Adipocyte (in vitro differentiated cells): ENCODE measurements around the gene RECQL5.
"Not testable (repeated sequence)": the region's sequence is repeated elsewhere in the genome, so short reads cannot be mapped to it uniquely, and the experiment has no call there.

Source experiments
- DNase-seq: peaks from one replicate; pipeline ENCODE4 v3.0.0-alpha.2; 2015; ENCODE audit warnings: low read depth
- H3K27me3 ChIP-seq: replicated peaks from 2 replicates; pipeline ENCODE4 v1.7.0; 2013; ENCODE audit warnings: mild to moderate bottlenecking, low read length, moderate library complexity; ENCODE audit not compliant: control insufficient read depth, insufficient read depth
- H3K36me3 ChIP-seq: 2 replicates; pipeline ENCODE4 v1.7.0; 2013; ENCODE audit warnings: low read length, mild to moderate bottlenecking, moderate library complexity; ENCODE audit not compliant: control insufficient read depth, insufficient read depth, severe bottlenecking
- H3K4me1 ChIP-seq: 2 replicates; pipeline ENCODE4 v1.7.0; 2013; ENCODE audit warnings: mild to moderate bottlenecking, low read length, moderate library complexity; ENCODE audit not compliant: control insufficient read depth, insufficient read depth
- H3K4me3 ChIP-seq: 2 replicates; pipeline ENCODE4 v1.7.0; 2013; ENCODE audit warnings: mild to moderate bottlenecking, low read length, moderate library complexity
- H3K9ac ChIP-seq: 2 replicates; pipeline ENCODE4 v1.7.0; 2013; ENCODE audit warnings: mild to moderate bottlenecking, low read length, moderate library complexity
- H3K9me3 ChIP-seq: 2 replicates; pipeline ENCODE4 v1.7.0; 2013; ENCODE audit warnings: mild to moderate bottlenecking, low read length, moderate library complexity; ENCODE audit not compliant: control insufficient read depth

Gene RECQL5

GRCh38 chr17:75595920-75596313 lies 71.0 kb downstream of the RECQL5 start:
- H3K9ac ChIP-seq: no peak overlapping the region
- peaks cover 11% of the 10 kb centered on the region for H3K27me3 ChIP-seq
- H3K4me1 ChIP-seq: no peaks in the 10 kb centered on the region
- no peak for DNase-seq
- H3K9me3 ChIP-seq: no peaks in the 10 kb centered on the region
- H3K36me3 ChIP-seq: no peaks in the 10 kb centered on the region
- no peak overlapping the region for H3K4me3 ChIP-seq

GRCh38 chr17:75595284-75595919 lies 71.6 kb downstream of the RECQL5 start:
- DNase-seq: no peak
- H3K4me1 ChIP-seq: no peaks in the 10 kb centered on the region
- H3K9me3 ChIP-seq: no peaks in the 10 kb centered on the region
- H3K36me3 ChIP-seq: no peaks in the 10 kb centered on the region
- H3K4me3 ChIP-seq: no peak overlapping the region
- no peak overlapping the region for H3K9ac ChIP-seq
- H3K27me3 ChIP-seq: peaks cover 11% of the 10 kb centered on the region

GRCh38 chr17:75594499-75595283 lies 72.3 kb downstream of the RECQL5 start:
- H3K9ac ChIP-seq: no peak overlapping the region
- no peaks in the 10 kb centered on the region for H3K4me1 ChIP-seq
- no peak for DNase-seq
- H3K9me3 ChIP-seq: no peaks in the 10 kb centered on the region
- H3K36me3 ChIP-seq: no peaks in the 10 kb centered on the region
- peaks cover 11% of the 10 kb centered on the region for H3K27me3 ChIP-seq
- H3K4me3 ChIP-seq: no peak overlapping the region

GRCh38 chr17:75593430-75593829 lies 73.5 kb downstream of the RECQL5 start:
- not testable (repeated sequence) for H3K36me3 ChIP-seq, H3K9me3 ChIP-seq, H3K9ac ChIP-seq, H3K4me3 ChIP-seq, H3K4me1 ChIP-seq, DNase-seq
- peaks cover 11% of the 10 kb centered on the region for H3K27me3 ChIP-seq

GRCh38 chr17:75592348-75593020 lies 74.5 kb downstream of the RECQL5 start:
- DNase-seq: no peak
- H3K9me3 ChIP-seq: no peaks in the 10 kb centered on the region
- H3K9ac ChIP-seq: no peak overlapping the region
- peaks cover 16% of the 10 kb centered on the region for H3K27me3 ChIP-seq
- H3K4me1 ChIP-seq: no peaks in the 10 kb centered on the region
- no peaks in the 10 kb centered on the region for H3K36me3 ChIP-seq
- no peak overlapping the region for H3K4me3 ChIP-seq

- Histone ChIP-seq H3K9me3 (no peaks in the 10 kb centered on the region), H3K4me1 (no peaks in the 10 kb centered on the region), H3K36me3 (no peaks in the 10 kb centered on the region), H3K9ac (no peak overlapping the region), H3K27me3 (peaks cover 19% of the 10 kb centered on the region), H3K4me3 (no peak overlapping the region)
- no peak for DNase-seq
Observed at GRCh38 chr17:75591722-75592302, 75.1 kb downstream of the RECQL5 start.

- Histone ChIP-seq H3K9me3 (peaks cover under 1% of the 10 kb centered on the region), H3K4me1 (no peaks in the 10 kb centered on the region), H3K27me3 (peaks cover 19% of the 10 kb centered on the region), H3K36me3 (no peaks in the 10 kb centered on the region), H3K9ac (no peak overlapping the region), H3K4me3 (no peak overlapping the region)
- DNase-seq: no peak
Observed at GRCh38 chr17:75590849-75591721, 75.9 kb downstream of the RECQL5 start.

GRCh38 chr17:75590314-75590761 lies 76.6 kb downstream of the RECQL5 start:
- DNase-seq: no peak
- Histone ChIP-seq H3K36me3 (no peaks in the 10 kb centered on the region), H3K4me1 (no peaks in the 10 kb centered on the region), H3K9ac (no peak overlapping the region), H3K4me3 (no peak overlapping the region), H3K9me3 (peaks cover 7% of the 10 kb centered on the region), H3K27me3 (peaks cover 19% of the 10 kb centered on the region)

- H3K4me3 ChIP-seq: no peak overlapping the region
- no peak for DNase-seq
Observed at GRCh38 chr17:75589919-75590303, 77.0 kb downstream of the RECQL5 start.

GRCh38 chr17:75589012-75589918 lies 77.7 kb downstream of the RECQL5 start:
- Histone ChIP-seq H3K27me3 (peaks cover 13% of the 10 kb centered on the region), H3K4me1 (no peaks in the 10 kb centered on the region), H3K36me3 (no peaks in the 10 kb centered on the region), H3K9ac (peak overlapping the region; percentile 42), H3K9me3 (peaks cover 7% of the 10 kb centered on the region), H3K4me3 (peak overlapping the region; percentile 52)
- peak; percentile 93 for DNase-seq

More at GRCh38 chr17:75589919-75590303, 77.0 kb downstream of the RECQL5 start:
- Histone ChIP-seq H3K9me3 (peaks cover 7% of the 10 kb centered on the region), H3K36me3 (no peaks in the 10 kb centered on the region), H3K27me3 (peaks cover 19% of the 10 kb centered on the region), H3K9ac (no peak overlapping the region), H3K4me1 (no peaks in the 10 kb centered on the region)
